ENCODE data around the gene TBC1D12.

Gene TBC1D12

DNA sequence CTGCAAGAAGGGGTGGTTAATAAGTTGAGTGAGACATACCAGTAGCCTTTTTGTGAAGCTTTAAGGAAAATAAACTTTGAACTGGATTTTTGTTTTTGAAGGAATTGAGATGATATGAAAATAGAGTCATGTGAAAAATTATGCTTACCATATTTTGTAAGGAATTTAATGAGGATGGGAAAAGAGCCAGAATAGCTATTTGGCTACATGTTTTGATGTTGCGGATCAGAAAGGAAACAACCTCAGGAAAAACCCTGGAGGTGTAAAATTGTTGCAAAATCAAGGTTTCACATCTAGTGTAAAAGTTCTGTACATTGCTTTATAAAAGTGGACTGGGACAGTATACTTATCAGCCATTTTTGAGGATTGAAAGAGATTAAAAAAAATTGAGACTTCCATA lies 15.0 kb downstream of the TBC1D12 start:
- H3K4me3 ChIP-seq (ENCODE audit: low read depth, low read length): no peak overlapping the region
- DNase-seq (ENCODE audit: low read depth): no peak
- TF ChIP-seq, protein P1, sequence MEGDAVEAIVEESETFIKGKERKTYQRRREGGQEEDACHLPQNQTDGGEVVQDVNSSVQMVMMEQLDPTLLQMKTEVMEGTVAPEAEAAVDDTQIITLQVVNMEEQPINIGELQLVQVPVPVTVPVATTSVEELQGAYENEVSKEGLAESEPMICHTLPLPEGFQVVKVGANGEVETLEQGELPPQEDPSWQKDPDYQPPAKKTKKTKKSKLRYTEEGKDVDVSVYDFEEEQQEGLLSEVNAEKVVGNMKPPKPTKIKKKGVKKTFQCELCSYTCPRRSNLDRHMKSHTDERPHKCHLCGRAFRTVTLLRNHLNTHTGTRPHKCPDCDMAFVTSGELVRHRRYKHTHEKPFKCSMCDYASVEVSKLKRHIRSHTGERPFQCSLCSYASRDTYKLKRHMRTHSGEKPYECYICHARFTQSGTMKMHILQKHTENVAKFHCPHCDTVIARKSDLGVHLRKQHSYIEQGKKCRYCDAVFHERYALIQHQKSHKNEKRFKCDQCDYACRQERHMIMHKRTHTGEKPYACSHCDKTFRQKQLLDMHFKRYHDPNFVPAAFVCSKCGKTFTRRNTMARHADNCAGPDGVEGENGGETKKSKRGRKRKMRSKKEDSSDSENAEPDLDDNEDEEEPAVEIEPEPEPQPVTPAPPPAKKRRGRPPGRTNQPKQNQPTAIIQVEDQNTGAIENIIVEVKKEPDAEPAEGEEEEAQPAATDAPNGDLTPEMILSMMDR (IDR thresholded peaks at IDR 0.05; ENCODE audit: low read depth, low read length, missing control alignments): no peak

DNA sequence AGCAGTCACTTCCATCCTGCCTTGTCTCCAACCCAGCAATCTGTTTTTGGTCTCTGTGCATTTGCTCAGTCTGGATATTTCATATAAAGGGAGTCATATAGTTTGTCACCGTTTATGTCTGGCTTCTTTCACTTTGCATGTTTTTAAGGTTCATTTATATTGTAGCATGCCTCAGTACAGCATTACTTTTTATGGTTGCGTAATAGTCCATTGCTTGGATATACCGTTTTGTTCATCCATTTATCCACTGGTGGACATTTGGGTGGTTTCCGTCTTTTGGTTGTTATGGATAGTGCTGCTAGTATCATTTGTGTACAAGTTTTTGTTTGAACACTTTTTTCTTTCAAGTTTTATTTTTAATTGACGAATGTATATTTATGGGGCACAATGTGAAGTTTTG lies 18.2 kb downstream of the TBC1D12 start:
- TF ChIP-seq, protein P1 (IDR thresholded peaks at IDR 0.05; ENCODE audit: low read depth, low read length, missing control alignments): no peak
- H3K4me3 ChIP-seq (ENCODE audit: low read depth, low read length): no peak overlapping the region
- no peak for DNase-seq (ENCODE audit: low read depth)

DNA sequence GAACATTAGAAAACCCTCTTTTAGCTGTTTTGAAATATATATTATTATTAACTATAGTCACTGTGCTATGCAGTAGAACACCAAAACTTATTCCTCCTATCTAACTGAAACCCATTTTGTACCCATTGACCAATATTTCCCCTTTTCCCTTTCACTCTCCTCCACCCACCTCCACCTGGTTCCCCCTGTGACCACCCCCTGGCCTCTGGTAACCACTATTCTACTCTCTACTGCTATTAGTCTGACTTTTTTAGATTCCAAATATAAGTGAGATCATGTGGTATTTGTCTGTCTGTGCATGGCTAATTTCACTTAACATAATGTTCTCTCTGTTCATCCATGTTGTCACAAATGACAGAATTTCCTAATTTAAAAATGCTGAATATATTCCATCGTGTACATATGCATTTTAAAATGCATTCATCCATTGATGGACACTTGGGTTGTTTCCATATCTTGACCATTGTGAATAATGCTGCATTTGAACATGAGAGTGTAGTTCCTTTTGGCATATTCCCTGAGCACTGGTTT lies 18.7 kb downstream of the TBC1D12 start:
- TF ChIP-seq, protein P1 (IDR thresholded peaks at IDR 0.05; ENCODE audit: low read depth, low read length, missing control alignments): no peak
- no peak overlapping the region for H3K4me3 ChIP-seq (ENCODE audit: low read depth, low read length)
- no peak for DNase-seq (ENCODE audit: low read depth)

DNA sequence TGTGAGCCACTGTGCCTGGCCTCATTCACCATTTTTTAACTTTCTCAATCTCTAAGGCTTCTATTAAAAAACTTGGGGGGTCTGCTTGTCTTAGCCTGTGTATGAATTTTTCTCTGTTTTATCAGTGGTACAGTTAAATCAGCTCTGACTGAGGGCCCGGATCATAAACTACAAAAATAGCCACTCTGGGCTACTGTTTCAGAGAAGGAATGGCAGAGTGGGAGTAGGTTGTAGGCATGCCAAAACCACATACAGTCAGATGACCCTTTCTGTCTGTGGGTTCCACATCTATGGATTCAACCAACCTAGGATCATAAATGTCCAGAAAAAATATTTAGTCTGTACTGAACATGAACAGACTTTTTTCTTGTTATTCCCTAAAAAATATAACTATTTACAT lies 21.3 kb downstream of the TBC1D12 start:
- TF ChIP-seq, protein P1 (IDR thresholded peaks at IDR 0.05; ENCODE audit: low read depth, low read length, missing control alignments): no peak
- DNase-seq (ENCODE audit: low read depth): no peak
- no peak overlapping the region for H3K4me3 ChIP-seq (ENCODE audit: low read depth, low read length)

DNA sequence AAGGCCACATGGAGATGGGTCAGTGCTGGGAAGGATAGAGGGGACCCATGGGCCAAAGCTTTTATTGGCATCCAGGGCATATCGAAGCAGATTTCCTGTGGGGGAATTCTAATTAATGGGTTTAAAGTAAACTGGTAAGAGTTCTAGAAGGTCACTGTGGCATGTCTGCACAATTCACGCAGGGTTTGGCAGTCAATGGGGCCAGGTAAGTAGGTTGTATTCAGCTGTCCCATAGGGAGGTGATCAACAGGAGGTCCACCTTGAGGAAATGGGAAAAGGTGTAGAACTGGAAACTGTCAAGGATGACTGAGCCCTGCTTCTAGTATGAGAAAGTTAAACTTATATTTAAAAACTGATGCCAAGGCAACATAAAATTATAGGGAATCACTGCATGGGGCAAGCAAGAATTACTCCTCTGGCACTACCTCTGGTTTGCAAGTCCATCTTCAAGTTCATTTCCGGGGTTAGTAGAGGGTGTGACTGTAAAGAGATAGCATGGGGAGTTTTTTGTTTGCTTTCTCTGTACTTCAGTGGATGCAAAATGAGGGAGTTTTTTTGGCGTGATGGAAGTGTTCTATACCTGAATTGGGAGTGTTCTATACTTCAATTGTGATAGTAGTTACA lies 22.5 kb downstream of the TBC1D12 start:
- no peak overlapping the region for H3K4me3 ChIP-seq (ENCODE audit: low read depth, low read length)
- TF ChIP-seq, protein P1 (IDR thresholded peaks at IDR 0.05; ENCODE audit: low read depth, low read length, missing control alignments): no peak
- no peak for DNase-seq (ENCODE audit: low read depth)

DNA sequence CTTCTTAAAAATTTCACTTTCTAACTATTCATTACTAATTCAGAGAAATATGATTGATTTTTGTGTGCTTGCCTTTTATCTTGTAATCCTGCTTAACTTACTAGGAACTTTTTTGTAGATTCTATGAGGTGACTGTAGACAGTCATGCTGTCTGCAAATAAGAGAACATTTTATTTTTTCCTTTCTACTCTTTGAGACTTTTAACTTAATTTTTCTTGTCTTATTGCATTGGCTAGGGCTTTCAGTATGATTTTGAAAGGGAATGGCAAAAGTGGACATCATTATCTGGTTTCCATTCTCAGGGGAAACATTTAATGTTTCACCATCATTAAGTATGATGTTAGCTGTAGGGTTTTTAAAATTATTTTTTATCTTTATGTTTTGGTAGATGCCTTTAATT lies 23.6 kb downstream of the TBC1D12 start:
- no peak for DNase-seq (ENCODE audit: low read depth)
- H3K4me3 ChIP-seq (ENCODE audit: low read depth, low read length): no peak overlapping the region
- TF ChIP-seq, protein P1 (IDR thresholded peaks at IDR 0.05; ENCODE audit: low read depth, low read length, missing control alignments): no peak

DNA sequence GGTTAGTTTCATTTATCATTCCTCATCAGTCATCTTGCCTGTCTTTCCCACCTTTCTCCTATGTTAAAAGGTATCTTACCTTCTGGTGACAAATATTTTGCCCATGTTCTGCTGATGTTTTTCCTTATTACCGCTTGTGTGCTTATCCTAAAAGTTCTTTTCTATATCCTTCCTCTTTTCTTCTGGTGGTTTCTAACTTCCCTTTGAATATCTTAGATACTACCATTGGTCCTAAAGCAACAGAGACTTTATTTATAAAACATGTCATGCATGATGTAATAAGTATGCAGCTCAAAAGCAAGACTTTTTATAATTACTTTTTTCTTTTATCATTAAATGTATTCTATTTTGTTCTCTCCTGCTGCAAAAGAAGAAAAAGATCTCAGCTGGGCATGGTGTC lies 24.8 kb downstream of the TBC1D12 start:
- TF ChIP-seq, protein P1 (IDR thresholded peaks at IDR 0.05; ENCODE audit: low read depth, low read length, missing control alignments): no peak
- H3K4me3 ChIP-seq (ENCODE audit: low read depth, low read length): no peak overlapping the region
- DNase-seq (ENCODE audit: low read depth): no peak
